IMR-90 (cell line): ENCODE data around the gene EXOC4. TPM values are rescaled to one million over a fixed set of nuclear protein-coding genes. Genes with fewer than 3 reads are reported as not detected.

ENCODE experiments used
- ATAC-seq: fragments of 200-7000 bp; cut with Tn5 transposase; 2 replicates; pipeline ENCODE4 v1.9.1; 2020; ENCODE audit warnings: low read depth, mild to moderate bottlenecking, moderate library complexity
- BruUV-seq: library from RNA; stranded (reverse); fragments of 400-500 nt; replicated peaks from 2 replicates; lab custom pipeline; 2021; lab: Mats Ljungman, UMichigan
- CTCF ChIA-PET: fragments of 300-600 bp; formaldehyde crosslinking; extraction: SDS; loops from one replicate; lab custom pipeline; 2021; ENCODE audit warnings: antibody characterized with exemption; lab: Yijun Ruan, JAX
- POLR2A ChIA-PET: fragments of 300-600 bp; sonication (Branson Sonifier 250); formaldehyde crosslinking; loops from one replicate; lab custom pipeline; 2022; ENCODE audit warnings: antibody characterized with exemption; ENCODE audit not compliant: unreplicated experiment; lab: Charles Lee
- DNase-seq: peaks from one replicate; pipeline ENCODE4 v3.0.0; 2013
- H2AFZ ChIP-seq: replicated peaks from 2 replicates; pipeline ENCODE3; 2013; ENCODE audit warnings: low read length, mild to moderate bottlenecking; ENCODE audit not compliant: poor library complexity
- H2AK5ac ChIP-seq: 2 replicates; pipeline ENCODE4 v1.6.1; 2013; ENCODE audit warnings: low read depth, low read length, inconsistent platforms
- H2AK9ac ChIP-seq: replicated peaks from 2 replicates; pipeline ENCODE3; 2013; ENCODE audit warnings: mild to moderate bottlenecking, low read depth, low read length, moderate library complexity; ENCODE audit not compliant: poor library complexity
- H2BK120ac ChIP-seq: 2 replicates; pipeline ENCODE4 v1.6.1; 2013; ENCODE audit warnings: low read depth, low read length, inconsistent platforms
- H2BK15ac ChIP-seq: 3 replicates; pipeline ENCODE4 v1.6.1; 2013; ENCODE audit warnings: low read depth, low read length, inconsistent platforms
- H2BK20ac ChIP-seq: 2 replicates; pipeline ENCODE4 v1.6.1; 2013; ENCODE audit warnings: low read depth, mild to moderate bottlenecking, inconsistent platforms, low read length, moderate library complexity
- H2BK5ac ChIP-seq: 2 replicates; pipeline ENCODE4 v1.6.1; 2013; ENCODE audit warnings: mild to moderate bottlenecking, low read depth, low read length, inconsistent platforms; ENCODE audit not compliant: poor library complexity, severe bottlenecking
- H3K14ac ChIP-seq: replicated peaks from 2 replicates; pipeline ENCODE4 v1.6.1; 2013; ENCODE audit warnings: low read depth, low read length, inconsistent platforms
- H3K18ac ChIP-seq: 2 replicates; pipeline ENCODE4 v1.6.1; 2013; ENCODE audit warnings: low read depth, low read length, control low read depth
- H3K23ac ChIP-seq: 2 replicates; pipeline ENCODE4 v1.6.1; 2013; ENCODE audit warnings: low read depth, low read length, inconsistent platforms
- H3K27ac ChIP-seq: 2 replicates; pipeline ENCODE4 v1.5.1; 2013; ENCODE audit warnings: mild to moderate bottlenecking, control low read depth, low read length; ENCODE audit not compliant: insufficient read depth
- H3K27me3 ChIP-seq: 2 replicates; pipeline ENCODE4 v1.6.1; 2013; ENCODE audit warnings: low read length; ENCODE audit not compliant: control insufficient read depth, insufficient read depth
- H3K36me3 ChIP-seq: 2 replicates; pipeline ENCODE4 v1.6.1; 2013; ENCODE audit warnings: low read length, mixed read lengths; ENCODE audit not compliant: control insufficient read depth, insufficient read depth
- H3K4ac ChIP-seq: 2 replicates; pipeline ENCODE4 v1.6.1; 2013; ENCODE audit warnings: low read depth, low read length, inconsistent platforms
- H3K4me1 ChIP-seq: 2 replicates; pipeline ENCODE4 v1.6.1; 2013; ENCODE audit warnings: low read length, mixed read lengths; ENCODE audit not compliant: control insufficient read depth, insufficient read depth
- H3K4me2 ChIP-seq: 2 replicates; pipeline ENCODE4 v1.6.1; 2013; ENCODE audit warnings: low read depth, mild to moderate bottlenecking, control low read depth, low read length, moderate library complexity
- H3K4me3 ChIP-seq: 2 replicates; pipeline ENCODE4 v1.5.1; 2013; ENCODE audit warnings: low read depth, mild to moderate bottlenecking, control low read depth, low read length, moderate library complexity; ENCODE audit not compliant: insufficient read depth
- H3K56ac ChIP-seq: 2 replicates; pipeline ENCODE4 v1.6.1; 2013; ENCODE audit warnings: low read length, inconsistent platforms; ENCODE audit not compliant: insufficient read depth; ENCODE audit errors: extremely low read depth
- H3K79me1 ChIP-seq, 2 experiments: 2 replicates each; pipeline ENCODE4 v1.6.1; 2013; ENCODE audit warnings: low read length in 2 of 2, inconsistent platforms in 1 of 2, low read depth in 1 of 2
- H3K9ac ChIP-seq: 2 replicates; pipeline ENCODE4 v1.6.1; 2013; ENCODE audit warnings: low read depth, low read length, control low read depth
- H3K9me1 ChIP-seq: 2 replicates; pipeline ENCODE4 v1.6.1; 2013; ENCODE audit warnings: low read length, inconsistent platforms; ENCODE audit not compliant: insufficient read depth
- H3K9me3 ChIP-seq: 2 replicates; pipeline ENCODE4 v1.6.1; 2013; ENCODE audit warnings: low read length; ENCODE audit not compliant: control insufficient read depth, insufficient read depth
- H4K20me1 ChIP-seq: 2 replicates; pipeline ENCODE4 v1.6.1; 2013; ENCODE audit warnings: low read length, inconsistent platforms; ENCODE audit not compliant: insufficient read depth
- H4K5ac ChIP-seq: 2 replicates; pipeline ENCODE4 v1.6.1; 2013; ENCODE audit warnings: mild to moderate bottlenecking, low read depth, low read length, control low read depth
- H4K8ac ChIP-seq, 2 experiments: 2 replicates each; pipeline ENCODE4 v1.6.1; 2013; ENCODE audit warnings: low read depth in 2 of 2, low read length in 2 of 2, control low read depth in 1 of 2, inconsistent platforms in 1 of 2
- H4K91ac ChIP-seq: 2 replicates; pipeline ENCODE4 v1.6.1; 2013; ENCODE audit warnings: low read depth, low read length, inconsistent platforms; ENCODE audit not compliant: insufficient read depth
- BHLHE40 ChIP-seq: fragments of 150-350 bp; IDR thresholded peaks from 2 replicates; pipeline ENCODE4 v1.6.1; 2016; ENCODE audit warnings: mild to moderate bottlenecking, low read depth, low read length
- CEBPB ChIP-seq: IDR thresholded peaks from 2 replicates; pipeline ENCODE4 v1.6.1; 2012; ENCODE audit warnings: low read depth, low read length, improper control_type of control experiment
- MAFK ChIP-seq: IDR thresholded peaks from 2 replicates; pipeline ENCODE4 v1.6.1; 2012; ENCODE audit warnings: low read depth, low read length, improper control_type of control experiment
- MXI1 ChIP-seq: IDR thresholded peaks from 2 replicates; pipeline ENCODE4 v1.6.1; 2012; ENCODE audit warnings: low read depth, mild to moderate bottlenecking, low read length, moderate library complexity, borderline replicate concordance
- NFE2L2 ChIP-seq: fragments of 150-350 bp; IDR thresholded peaks from 2 replicates; pipeline ENCODE4 v1.6.1; 2016; ENCODE audit warnings: low read depth, mild to moderate bottlenecking, low read length
- RAD21 ChIP-seq: IDR thresholded peaks from 2 replicates; pipeline ENCODE4 v1.6.1; 2012; ENCODE audit warnings: low read length, improper control_type of control experiment
- RCOR1 ChIP-seq: IDR thresholded peaks from 2 replicates; pipeline ENCODE4 v1.6.1; 2012; ENCODE audit warnings: mild to moderate bottlenecking, low read length, improper control_type of control experiment; ENCODE audit not compliant: insufficient replicate concordance
- SMC3 ChIP-seq: fragments of 150-350 bp; IDR thresholded peaks from 2 replicates; pipeline ENCODE4 v1.6.1; 2016; ENCODE audit warnings: low read depth, mild to moderate bottlenecking, antibody characterized with exemption, low read length, moderate library complexity
- WGBS, 2 experiments: methylation state at CpG; one replicate each; pipeline versions ENCODE4 v1.1.5 to v1.1.7; 2013; ENCODE audit warnings: missing lambda C conversion rate in 2 of 2; ENCODE audit not compliant: insufficient read length in 1 of 2; ENCODE audit errors: extremely low coverage in 2 of 2; 5-methylcytosine and 5-hydroxymethylcytosine counted together
- dilution Hi-C: fragments of 300-500 bp; cut with HindIII; formaldehyde crosslinking; loops from one replicate; pipeline ENCODE4 v1.14.3; 2018; ENCODE audit warnings: low sequenced_read_pairs; ENCODE audit not compliant: unreplicated experiment
- in situ Hi-C: fragments of 300-500 bp; cut with MboI; formaldehyde crosslinking; loops from 3 replicates; pipeline ENCODE4 v1.14.3; 2019; ENCODE audit warnings: low sequenced_read_pairs, inconsistent platforms, mixed read lengths
- intact Hi-C: fragments of 100-400 bp; cut with micrococcal nuclease; formaldehyde crosslinking; loops from 2 replicates; pipeline ENCODE4 v1.10.0; 2022
- polyA plus RNA-seq, 3 experiments: library from polyadenylated mRNA; depleted of rRNA; stranded (reverse); fragments of >200 nt; gene quantifications; 2 replicates each; pipeline ENCODE4 v1.2.3, GENCODE V29; 2012; ENCODE audit warnings: low replicate concordance in 1 of 3
- total RNA-seq: library from RNA; depleted of rRNA; stranded (reverse); fragments of >200 nt; gene quantifications from 2 replicates; pipeline ENCODE4 v1.2.3, GENCODE V29; 2012
- TF ChIP-seq, protein P1 (sequence below): conservative IDR thresholded peaks from 2 replicates; pipeline ENCODE4 v1.5.1; 2012; ENCODE audit warnings: mild to moderate bottlenecking, low read depth, low read length, improper control_type of control experiment

The EXOC4 gene
- total and polyA plus RNA-seq, 2 of the 4 experiments (the other 2 are of a cell fraction), result 25.4 to 94.6 TPM

DNA sequence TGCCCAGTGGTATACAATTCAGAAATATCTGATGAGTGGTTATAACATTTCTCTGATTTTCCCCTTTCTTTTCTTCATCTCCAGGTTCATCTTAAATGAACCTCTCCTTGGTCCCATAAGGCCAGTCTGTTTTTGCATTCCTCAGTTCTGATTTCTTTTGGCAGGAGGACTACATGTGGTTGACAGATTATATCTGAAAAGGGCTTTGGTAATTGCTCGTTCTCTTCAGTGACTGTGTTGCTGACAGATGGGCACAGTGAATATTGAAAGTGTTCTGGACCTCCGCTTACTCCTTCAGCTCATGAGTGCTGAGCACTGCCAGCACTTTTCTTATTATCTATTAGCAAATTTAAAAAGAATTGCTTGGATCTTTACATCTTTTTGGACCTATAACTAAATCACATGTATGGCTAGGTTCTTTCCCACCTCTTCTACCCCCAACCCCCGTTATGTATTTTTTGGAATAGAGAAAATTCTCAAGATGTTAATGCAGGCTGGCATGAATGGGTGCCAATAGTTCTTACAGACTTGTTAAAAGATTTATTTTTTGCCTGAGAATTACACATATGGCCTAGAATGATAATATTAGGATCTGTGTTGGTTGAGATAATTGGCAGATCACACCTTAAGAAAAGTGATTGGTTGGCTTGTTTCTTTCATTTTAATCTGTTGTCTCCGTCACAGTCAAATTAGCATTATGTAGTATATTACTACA lies 323.0 kb downstream of the EXOC4 start:
- POLR2A ChIA-PET, result no interaction called here

More for the DNA sequence above, 323.0 kb downstream of the EXOC4 start:
- Histone ChIP-seq H3K9ac (no peak overlapping the region), H3K4me3 (no peak overlapping the region), H3K56ac (no peak overlapping the region), H2AK5ac (no peak overlapping the region), H4K5ac (no peak overlapping the region), H3K27me3 (no peaks in the 10 kb centered on the region), H3K27ac (no peak overlapping the region), H3K9me3 (no peaks in the 10 kb centered on the region), H2AK9ac (no peak overlapping the region), H4K8ac (no peak overlapping the region), H4K20me1 (no peaks in the 10 kb centered on the region), H2BK15ac (no peak overlapping the region), H3K79me1 (peaks cover 3 to 9% of the 10 kb centered on the region in 2 experiments; a peak in 2 of 4 replicates), H2BK20ac (no peak overlapping the region), H2AFZ (no peak overlapping the region), H3K4me2 (no peak overlapping the region), H3K4me1 (peaks cover 3% of the 10 kb centered on the region; the same call in 1 of the 2 replicates), H3K9me1 (0 out of 2 replicates have a peak, but pooled peaks cover 5% of the 10 kb centered on the region), H3K14ac (no peak overlapping the region), H3K4ac (no peak overlapping the region; the same call in 1 of the 2 replicates), H2BK120ac (no peak overlapping the region; the same call in 1 of the 2 replicates), H3K23ac (no peak overlapping the region), H4K91ac (no peak overlapping the region; the same call in 1 of the 2 replicates), H3K36me3 (no peaks in the 10 kb centered on the region), H3K18ac (no peak overlapping the region), H2BK5ac (no peak overlapping the region)
- BruUV-seq, result no TSS peak
- no CpG with 5 or more reads among the region's 4 CpGs for WGBS, 2 experiments
- in situ Hi-C loops, result no loop called here
- CTCF ChIA-PET, result no interaction called here
- TF ChIP-seq BHLHE40 (no peak), SMC3 (no peak), MXI1 (no peak), CEBPB (no peak), RAD21 (no peak), NFE2L2 (no peak), MAFK (no peak), RCOR1 (no peak)
- TF ChIP-seq, protein P1, sequence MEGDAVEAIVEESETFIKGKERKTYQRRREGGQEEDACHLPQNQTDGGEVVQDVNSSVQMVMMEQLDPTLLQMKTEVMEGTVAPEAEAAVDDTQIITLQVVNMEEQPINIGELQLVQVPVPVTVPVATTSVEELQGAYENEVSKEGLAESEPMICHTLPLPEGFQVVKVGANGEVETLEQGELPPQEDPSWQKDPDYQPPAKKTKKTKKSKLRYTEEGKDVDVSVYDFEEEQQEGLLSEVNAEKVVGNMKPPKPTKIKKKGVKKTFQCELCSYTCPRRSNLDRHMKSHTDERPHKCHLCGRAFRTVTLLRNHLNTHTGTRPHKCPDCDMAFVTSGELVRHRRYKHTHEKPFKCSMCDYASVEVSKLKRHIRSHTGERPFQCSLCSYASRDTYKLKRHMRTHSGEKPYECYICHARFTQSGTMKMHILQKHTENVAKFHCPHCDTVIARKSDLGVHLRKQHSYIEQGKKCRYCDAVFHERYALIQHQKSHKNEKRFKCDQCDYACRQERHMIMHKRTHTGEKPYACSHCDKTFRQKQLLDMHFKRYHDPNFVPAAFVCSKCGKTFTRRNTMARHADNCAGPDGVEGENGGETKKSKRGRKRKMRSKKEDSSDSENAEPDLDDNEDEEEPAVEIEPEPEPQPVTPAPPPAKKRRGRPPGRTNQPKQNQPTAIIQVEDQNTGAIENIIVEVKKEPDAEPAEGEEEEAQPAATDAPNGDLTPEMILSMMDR, result no peak
- intact Hi-C loops, result no loop called here
- dilution Hi-C loops, result no loop called here
- no peak for DNase-seq
- ATAC-seq, result no peak
